ENCODE results near the gene MGAT4A. TPM values are rescaled to one million over a fixed set of nuclear protein-coding genes. Genes with fewer than 3 reads are reported as not detected.
A peak's percentile ranks its signal among the peaks of the same experiment; 100 is the strongest.

The MGAT4A gene
- total and polyA plus RNA-seq, 12 donors: 4.6 to 33.0 (median 18.6) TPM

GRCh38 chr2:98717621-98718020 is 13.3 kb downstream of the MGAT4A start:
- Histone ChIP-seq H3K27me3 (no peaks in the 10 kb centered on the region), H3K4me3 (no peak overlapping the region), H3K9me3 (peaks cover 0 to 23% (median 3%) of the 10 kb centered on the region in 11 donors), H3K27ac (no peak overlapping the region), H3K36me3 (peaks cover 0 to 58% (median 7%) of the 10 kb centered on the region in 9 donors), H3K4me1 (peaks cover 0 to 19% (median 2%) of the 10 kb centered on the region in 9 donors)
- TF ChIP-seq, protein P1, sequence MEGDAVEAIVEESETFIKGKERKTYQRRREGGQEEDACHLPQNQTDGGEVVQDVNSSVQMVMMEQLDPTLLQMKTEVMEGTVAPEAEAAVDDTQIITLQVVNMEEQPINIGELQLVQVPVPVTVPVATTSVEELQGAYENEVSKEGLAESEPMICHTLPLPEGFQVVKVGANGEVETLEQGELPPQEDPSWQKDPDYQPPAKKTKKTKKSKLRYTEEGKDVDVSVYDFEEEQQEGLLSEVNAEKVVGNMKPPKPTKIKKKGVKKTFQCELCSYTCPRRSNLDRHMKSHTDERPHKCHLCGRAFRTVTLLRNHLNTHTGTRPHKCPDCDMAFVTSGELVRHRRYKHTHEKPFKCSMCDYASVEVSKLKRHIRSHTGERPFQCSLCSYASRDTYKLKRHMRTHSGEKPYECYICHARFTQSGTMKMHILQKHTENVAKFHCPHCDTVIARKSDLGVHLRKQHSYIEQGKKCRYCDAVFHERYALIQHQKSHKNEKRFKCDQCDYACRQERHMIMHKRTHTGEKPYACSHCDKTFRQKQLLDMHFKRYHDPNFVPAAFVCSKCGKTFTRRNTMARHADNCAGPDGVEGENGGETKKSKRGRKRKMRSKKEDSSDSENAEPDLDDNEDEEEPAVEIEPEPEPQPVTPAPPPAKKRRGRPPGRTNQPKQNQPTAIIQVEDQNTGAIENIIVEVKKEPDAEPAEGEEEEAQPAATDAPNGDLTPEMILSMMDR (IDR thresholded peaks at IDR 0.05): no peak
- intact Hi-C loops (cut with DNase I): no loop called here
- ATAC-seq (peak in 1 of 8 donors; percentile 50), DNase-seq (no peak)
- 67 to 71% methylated on average over 6 of the region's 6 CpGs for WGBS, 2 donors

DNA sequence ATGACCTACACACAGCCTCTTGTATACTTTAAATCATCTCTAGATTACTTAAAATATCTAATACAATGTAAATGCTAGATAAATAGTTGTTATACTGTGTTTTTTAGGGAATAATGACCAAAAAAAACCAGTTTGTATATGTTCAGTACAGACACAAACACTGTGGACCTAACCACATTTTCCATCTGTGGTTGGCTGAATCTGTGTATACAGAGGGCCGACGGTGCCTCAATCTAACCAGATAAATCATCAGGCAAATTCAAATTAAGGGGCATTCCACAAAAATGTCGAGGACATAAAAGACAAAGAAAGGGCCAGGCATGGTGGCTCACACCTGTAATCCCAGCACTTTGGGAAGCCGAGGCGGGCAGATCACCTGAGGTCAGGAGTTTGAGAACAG is 14.1 kb downstream of the MGAT4A start:
- TF ChIP-seq, protein P1 (IDR thresholded peaks at IDR 0.05): no peak
- DNase-seq: no peak
- intact Hi-C loops (cut with DNase I): no loop called here
- WGBS, 2 donors: 90 to 95% methylated on average over 5 of the region's 5 CpGs
- peaks cover 0 to 23% (median 3%) of the 10 kb centered on the region in 11 donors for H3K9me3 ChIP-seq
- ATAC-seq: no peak
- peaks cover 0 to 54% (median 7%) of the 10 kb centered on the region in 9 donors for H3K36me3 ChIP-seq
- no peak overlapping the region for H3K4me3 ChIP-seq
- H3K4me1 ChIP-seq: peaks cover 0 to 26% (median 2%) of the 10 kb centered on the region in 9 donors
- H3K27me3 ChIP-seq: no peaks in the 10 kb centered on the region
- H3K27ac ChIP-seq: no peak overlapping the region

- H3K9me3 ChIP-seq: peaks cover 0 to 15% (median under 1%) of the 10 kb centered on the region in 11 donors
- H3K27me3 ChIP-seq: no peaks in the 10 kb centered on the region
- intact Hi-C loops (cut with DNase I): no loop called here
- ATAC-seq (no peak), DNase-seq (no peak)
- TF ChIP-seq, protein P1 (IDR thresholded peaks at IDR 0.05): no peak
- 92% methylated on average over 9 of the region's 9 CpGs for WGBS, 2 donors
- H3K4me3 ChIP-seq: no peak overlapping the region
- H3K36me3 ChIP-seq: peaks cover 0 to 49% (median 7%) of the 10 kb centered on the region in 9 donors
- peaks cover 0 to 34% (median 2%) of the 10 kb centered on the region in 9 donors for H3K4me1 ChIP-seq
- no peak overlapping the region for H3K27ac ChIP-seq
These were observed 15.0 kb downstream of the MGAT4A start for GRCh38 chr2:98715812-98716451.

GRCh38 chr2:98713332-98714015 is 17.5 kb downstream of the MGAT4A start:
- H3K9me3 ChIP-seq: no peaks in the 10 kb centered on the region
- H3K4me1 ChIP-seq: peaks cover 8 to 55% (median 21%) of the 10 kb centered on the region in 9 donors
- no peaks in the 10 kb centered on the region for H3K27me3 ChIP-seq
- H3K36me3 ChIP-seq: peaks cover 0 to 27% (median 0%) of the 10 kb centered on the region in 9 donors
- 84% methylated on average over 4 of the region's 4 CpGs for WGBS, 2 donors
- ATAC-seq (no peak), DNase-seq (no peak)
- H3K27ac ChIP-seq: no peak overlapping the region
- TF ChIP-seq, protein P1 (IDR thresholded peaks at IDR 0.05): no peak
- no peak overlapping the region for H3K4me3 ChIP-seq
- intact Hi-C loops (cut with DNase I): no loop called here

Measured in heart right ventricle (tissue), 16 donors.